ENCODE data around the gene TTC9B.

- TF ChIP-seq CTCF (IDR thresholded peaks at IDR 0.05) (no peak), POLR2A (IDR thresholded peaks at IDR 0.05) (no peak)
Measured at GRCh38 chr19:40210889-40211288, 7.3 kb downstream of the TTC9B start.
